ENCODE measurements around the gene KRT72.

KRT72 gene

DNA sequence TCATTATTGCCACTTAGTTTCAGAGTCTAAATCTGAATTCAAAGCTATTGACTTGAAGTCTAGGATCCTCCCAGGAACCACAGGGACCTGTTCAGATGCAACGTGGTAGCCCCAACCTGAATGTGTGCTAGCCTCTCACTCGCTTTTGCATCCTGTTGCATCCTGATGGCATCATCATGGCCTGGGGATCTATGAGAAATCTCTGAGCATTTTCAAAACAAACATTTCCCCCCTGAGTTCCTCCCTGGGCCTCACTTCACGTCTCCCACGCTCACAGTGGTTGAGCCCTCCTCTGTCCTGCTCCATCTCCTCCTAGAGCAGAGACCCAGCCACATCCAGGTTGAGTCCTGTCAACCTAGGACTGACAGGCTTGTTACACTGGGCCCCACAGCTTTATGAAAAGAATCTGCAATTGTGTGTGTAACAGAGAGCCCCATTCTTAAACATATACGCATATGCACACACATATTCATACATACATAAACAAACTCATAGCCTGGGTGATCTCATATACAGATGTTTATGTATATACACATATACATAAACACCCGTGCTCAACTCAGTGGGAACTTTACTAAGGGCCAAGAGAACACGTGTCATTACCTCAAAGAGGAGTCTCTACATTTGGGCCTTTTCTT lies 5.4 kb upstream of the KRT72 start:
- no peak for DNase-seq
- Histone ChIP-seq H3K9me2 (replicated peaks; ENCODE audit: insufficient read depth, low read length) (no peaks in the 10 kb centered on the region), H3F3A (ENCODE audit: insufficient read depth, low read length) (no peaks in the 10 kb centered on the region), H3K4me3 (ENCODE audit: low read length) (no peak overlapping the region), H2AFZ (ENCODE audit: low read length) (no peak overlapping the region), H3K36me3 (replicated peaks; ENCODE audit: insufficient read depth, low read length) (no peaks in the 10 kb centered on the region), H3K9ac (ENCODE audit: low read length) (no peak overlapping the region), H3K79me2 (ENCODE audit: low read length) (no peaks in the 10 kb centered on the region), H3K4me2 (ENCODE audit: low read depth, low read length) (no peak overlapping the region), H4K20me1 (ENCODE audit: insufficient read depth, low read length) (no peaks in the 10 kb centered on the region), H3K27ac (ENCODE audit: low read length) (no peak overlapping the region), H3K27me3 (replicated peaks; ENCODE audit: insufficient read depth, low read length) (peaks cover 54% of the 10 kb centered on the region), H3K4me1 (ENCODE audit: low read length) (no peaks in the 10 kb centered on the region), H3K9me3 (replicated peaks; ENCODE audit: insufficient read depth, low read length) (no peaks in the 10 kb centered on the region)
- TF ChIP-seq, protein P1, sequence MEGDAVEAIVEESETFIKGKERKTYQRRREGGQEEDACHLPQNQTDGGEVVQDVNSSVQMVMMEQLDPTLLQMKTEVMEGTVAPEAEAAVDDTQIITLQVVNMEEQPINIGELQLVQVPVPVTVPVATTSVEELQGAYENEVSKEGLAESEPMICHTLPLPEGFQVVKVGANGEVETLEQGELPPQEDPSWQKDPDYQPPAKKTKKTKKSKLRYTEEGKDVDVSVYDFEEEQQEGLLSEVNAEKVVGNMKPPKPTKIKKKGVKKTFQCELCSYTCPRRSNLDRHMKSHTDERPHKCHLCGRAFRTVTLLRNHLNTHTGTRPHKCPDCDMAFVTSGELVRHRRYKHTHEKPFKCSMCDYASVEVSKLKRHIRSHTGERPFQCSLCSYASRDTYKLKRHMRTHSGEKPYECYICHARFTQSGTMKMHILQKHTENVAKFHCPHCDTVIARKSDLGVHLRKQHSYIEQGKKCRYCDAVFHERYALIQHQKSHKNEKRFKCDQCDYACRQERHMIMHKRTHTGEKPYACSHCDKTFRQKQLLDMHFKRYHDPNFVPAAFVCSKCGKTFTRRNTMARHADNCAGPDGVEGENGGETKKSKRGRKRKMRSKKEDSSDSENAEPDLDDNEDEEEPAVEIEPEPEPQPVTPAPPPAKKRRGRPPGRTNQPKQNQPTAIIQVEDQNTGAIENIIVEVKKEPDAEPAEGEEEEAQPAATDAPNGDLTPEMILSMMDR (IDR thresholded peaks at IDR 0.05; ENCODE audit: low read length): no peak
- TF ChIP-seq EZH2phosphoT487 (IDR thresholded peaks at IDR 0.05; ENCODE audit: low read length) (no peak), EZH2 (optimal IDR thresholded peaks at IDR 0.05; ENCODE audit: low read depth, low read length) (no peak)

DNA sequence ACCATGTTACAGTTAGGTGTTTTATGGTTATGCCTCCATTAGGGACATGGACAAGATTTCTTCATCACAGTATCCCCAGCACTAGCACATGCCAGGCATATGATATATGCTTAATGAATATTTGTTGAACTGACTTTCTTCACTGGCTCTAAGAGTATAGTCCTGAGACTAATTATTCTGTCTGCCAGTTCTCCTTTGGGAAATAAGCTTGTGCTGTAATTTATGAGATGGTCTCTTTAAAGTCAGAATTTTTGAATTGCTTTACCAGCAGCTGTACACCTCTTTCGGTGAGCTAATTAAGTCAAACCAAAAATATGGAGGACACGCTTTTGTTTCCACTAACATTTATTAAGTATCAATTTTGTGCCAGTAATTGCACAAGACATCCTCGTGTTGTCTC lies 4.8 kb upstream of the KRT72 start:
- H3K9me2 ChIP-seq (replicated peaks; ENCODE audit: insufficient read depth, low read length): no peaks in the 10 kb centered on the region
- H3K4me3 ChIP-seq (ENCODE audit: low read length): no peak overlapping the region
- no peak overlapping the region for H2AFZ ChIP-seq (ENCODE audit: low read length)
- no peak overlapping the region for H3K27ac ChIP-seq (ENCODE audit: low read length)
- H3K27me3 ChIP-seq (replicated peaks; ENCODE audit: insufficient read depth, low read length): peaks cover 52% of the 10 kb centered on the region
- no peak overlapping the region for H3K4me2 ChIP-seq (ENCODE audit: low read depth, low read length)
- TF ChIP-seq EZH2phosphoT487 (IDR thresholded peaks at IDR 0.05; ENCODE audit: low read length): no peak
- TF ChIP-seq EZH2 (optimal IDR thresholded peaks at IDR 0.05; ENCODE audit: low read depth, low read length): no peak
- TF ChIP-seq, protein P1 (IDR thresholded peaks at IDR 0.05; ENCODE audit: low read length): no peak
- H4K20me1 ChIP-seq (ENCODE audit: insufficient read depth, low read length): no peaks in the 10 kb centered on the region
- no peaks in the 10 kb centered on the region for H3K79me2 ChIP-seq (ENCODE audit: low read length)
- H3K9me3 ChIP-seq (replicated peaks; ENCODE audit: insufficient read depth, low read length): no peaks in the 10 kb centered on the region
- DNase-seq: no peak
- no peak overlapping the region for H3K9ac ChIP-seq (ENCODE audit: low read length)
- no peaks in the 10 kb centered on the region for H3K36me3 ChIP-seq (replicated peaks; ENCODE audit: insufficient read depth, low read length)
- no peaks in the 10 kb centered on the region for H3K4me1 ChIP-seq (ENCODE audit: low read length)
- no peaks in the 10 kb centered on the region for H3F3A ChIP-seq (ENCODE audit: insufficient read depth, low read length)

DNA sequence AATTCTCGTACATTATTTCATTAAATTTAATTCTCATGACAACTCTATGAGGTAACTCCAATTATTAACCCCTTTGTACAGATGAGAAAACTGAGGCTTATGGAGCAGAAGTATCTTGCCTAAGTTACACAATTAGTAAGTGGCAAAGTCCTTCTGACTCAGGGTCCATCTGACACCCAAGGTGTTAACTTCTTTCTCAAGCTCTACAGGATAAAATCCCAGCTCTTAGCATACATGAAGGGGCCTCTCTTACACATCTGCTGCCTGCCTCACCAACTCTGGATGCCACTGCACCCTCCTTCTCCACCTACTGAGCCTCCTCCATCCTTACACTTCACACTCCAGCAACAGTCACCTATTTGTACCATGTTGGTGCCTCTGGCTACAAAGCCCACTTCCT lies 4.3 kb upstream of the KRT72 start:
- no peaks in the 10 kb centered on the region for H3K4me1 ChIP-seq (ENCODE audit: low read length)
- H3F3A ChIP-seq (ENCODE audit: insufficient read depth, low read length): no peaks in the 10 kb centered on the region
- no peak overlapping the region for H3K4me3 ChIP-seq (ENCODE audit: low read length)
- no peaks in the 10 kb centered on the region for H3K36me3 ChIP-seq (replicated peaks; ENCODE audit: insufficient read depth, low read length)
- H3K9me2 ChIP-seq (replicated peaks; ENCODE audit: insufficient read depth, low read length): no peaks in the 10 kb centered on the region
- DNase-seq: no peak
- TF ChIP-seq, protein P1 (IDR thresholded peaks at IDR 0.05; ENCODE audit: low read length): no peak
- no peak for TF ChIP-seq EZH2 (optimal IDR thresholded peaks at IDR 0.05; ENCODE audit: low read depth, low read length)
- H3K27ac ChIP-seq (ENCODE audit: low read length): no peak overlapping the region
- H3K79me2 ChIP-seq (ENCODE audit: low read length): no peaks in the 10 kb centered on the region
- no peaks in the 10 kb centered on the region for H3K9me3 ChIP-seq (replicated peaks; ENCODE audit: insufficient read depth, low read length)
- no peak overlapping the region for H3K9ac ChIP-seq (ENCODE audit: low read length)
- no peak overlapping the region for H2AFZ ChIP-seq (ENCODE audit: low read length)
- H3K27me3 ChIP-seq (replicated peaks; ENCODE audit: insufficient read depth, low read length): peaks cover 47% of the 10 kb centered on the region
- H4K20me1 ChIP-seq (ENCODE audit: insufficient read depth, low read length): no peaks in the 10 kb centered on the region
- H3K4me2 ChIP-seq (ENCODE audit: low read depth, low read length): no peak overlapping the region

Measured in MM.1S (cell line).